GM12873 (cell line): ENCODE data around the gene MANSC1.

ENCODE experiments used
- TF ChIP-seq, protein P1 (sequence below): IDR thresholded peaks from 2 replicates; pipeline ENCODE4 v1.5.1; 2012; ENCODE audit warnings: low read depth, mild to moderate bottlenecking, moderate library complexity, low read length, control low read depth; ENCODE audit not compliant: insufficient read depth; ENCODE audit errors: missing control alignments

MANSC1 gene

DNA sequence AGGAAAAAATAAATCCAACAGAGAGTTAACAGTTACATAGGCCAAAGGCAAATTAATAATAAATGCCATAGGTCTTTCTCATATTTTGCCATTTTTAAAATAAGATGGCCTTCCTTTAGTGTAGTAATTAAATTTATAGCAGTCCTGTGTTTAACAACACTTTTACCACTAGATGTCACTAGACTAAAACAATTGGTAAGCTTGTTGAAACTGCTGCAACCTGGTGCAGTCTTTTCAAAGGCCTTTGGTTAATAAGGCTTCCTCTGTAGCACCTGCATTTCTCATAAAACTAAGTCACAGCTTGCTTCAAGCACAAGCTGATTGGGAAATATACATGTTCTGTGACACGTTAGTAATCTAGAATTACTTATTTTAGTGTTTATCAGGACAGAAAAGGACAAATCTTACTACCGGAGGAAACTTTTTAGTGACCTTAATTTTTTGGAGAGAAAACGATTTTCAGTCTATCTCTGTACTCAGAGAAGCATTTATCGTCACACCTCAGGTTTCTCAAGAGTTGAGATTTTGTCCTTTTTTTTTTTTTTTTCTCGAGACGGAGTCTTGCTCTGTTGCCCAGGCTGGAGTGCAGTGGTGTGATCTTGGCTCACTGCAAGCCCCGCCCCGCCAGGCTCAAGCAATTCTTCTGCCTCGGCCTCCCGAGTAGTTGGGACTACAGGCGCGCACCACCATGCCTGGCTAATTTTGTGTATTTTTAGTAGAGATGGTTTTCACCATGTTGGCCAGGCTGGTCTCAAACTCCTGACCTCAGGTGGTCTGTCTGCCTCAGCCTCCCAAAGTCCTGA, 26.8 kb upstream of the MANSC1 start:
- TF ChIP-seq, protein P1, sequence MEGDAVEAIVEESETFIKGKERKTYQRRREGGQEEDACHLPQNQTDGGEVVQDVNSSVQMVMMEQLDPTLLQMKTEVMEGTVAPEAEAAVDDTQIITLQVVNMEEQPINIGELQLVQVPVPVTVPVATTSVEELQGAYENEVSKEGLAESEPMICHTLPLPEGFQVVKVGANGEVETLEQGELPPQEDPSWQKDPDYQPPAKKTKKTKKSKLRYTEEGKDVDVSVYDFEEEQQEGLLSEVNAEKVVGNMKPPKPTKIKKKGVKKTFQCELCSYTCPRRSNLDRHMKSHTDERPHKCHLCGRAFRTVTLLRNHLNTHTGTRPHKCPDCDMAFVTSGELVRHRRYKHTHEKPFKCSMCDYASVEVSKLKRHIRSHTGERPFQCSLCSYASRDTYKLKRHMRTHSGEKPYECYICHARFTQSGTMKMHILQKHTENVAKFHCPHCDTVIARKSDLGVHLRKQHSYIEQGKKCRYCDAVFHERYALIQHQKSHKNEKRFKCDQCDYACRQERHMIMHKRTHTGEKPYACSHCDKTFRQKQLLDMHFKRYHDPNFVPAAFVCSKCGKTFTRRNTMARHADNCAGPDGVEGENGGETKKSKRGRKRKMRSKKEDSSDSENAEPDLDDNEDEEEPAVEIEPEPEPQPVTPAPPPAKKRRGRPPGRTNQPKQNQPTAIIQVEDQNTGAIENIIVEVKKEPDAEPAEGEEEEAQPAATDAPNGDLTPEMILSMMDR, result peak; percentile 55

DNA sequence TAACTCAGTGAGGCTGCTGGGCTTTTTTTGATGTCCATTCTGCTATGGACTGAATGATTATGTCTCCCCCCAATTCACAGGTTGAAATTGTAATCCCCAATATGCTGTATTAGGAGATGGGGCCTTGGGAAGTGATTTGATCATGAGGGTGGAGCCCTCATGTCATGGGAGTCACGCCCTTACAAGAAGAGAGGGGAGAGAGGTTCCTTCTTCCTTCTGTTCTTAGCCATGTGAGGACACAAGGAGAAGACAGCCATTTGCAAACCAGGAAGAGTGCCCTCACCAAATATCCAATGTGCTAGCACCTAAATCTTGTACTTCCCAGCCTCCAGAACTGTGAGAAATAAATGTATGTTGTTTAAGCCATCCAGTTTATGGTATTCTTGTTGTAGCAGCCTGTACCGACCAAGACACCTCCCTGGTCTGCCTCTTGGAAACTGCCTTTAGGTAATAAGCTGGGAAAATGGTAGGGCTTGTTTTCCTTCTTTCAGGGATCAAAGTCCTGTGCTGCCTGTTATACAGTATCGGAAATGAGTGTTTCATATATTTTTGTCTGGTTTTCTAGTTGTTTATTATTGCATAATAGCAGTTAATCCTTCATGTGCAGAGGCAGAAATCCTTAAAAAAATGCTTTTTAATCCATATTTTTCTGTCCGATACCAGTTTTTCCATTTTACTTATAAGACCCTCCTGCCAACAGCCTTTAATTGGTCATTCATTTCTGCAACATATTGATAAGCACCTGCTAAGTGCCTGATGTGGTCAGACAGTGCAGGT, 23.1 kb upstream of the MANSC1 start:
- TF ChIP-seq, protein P1, result no peak

DNA sequence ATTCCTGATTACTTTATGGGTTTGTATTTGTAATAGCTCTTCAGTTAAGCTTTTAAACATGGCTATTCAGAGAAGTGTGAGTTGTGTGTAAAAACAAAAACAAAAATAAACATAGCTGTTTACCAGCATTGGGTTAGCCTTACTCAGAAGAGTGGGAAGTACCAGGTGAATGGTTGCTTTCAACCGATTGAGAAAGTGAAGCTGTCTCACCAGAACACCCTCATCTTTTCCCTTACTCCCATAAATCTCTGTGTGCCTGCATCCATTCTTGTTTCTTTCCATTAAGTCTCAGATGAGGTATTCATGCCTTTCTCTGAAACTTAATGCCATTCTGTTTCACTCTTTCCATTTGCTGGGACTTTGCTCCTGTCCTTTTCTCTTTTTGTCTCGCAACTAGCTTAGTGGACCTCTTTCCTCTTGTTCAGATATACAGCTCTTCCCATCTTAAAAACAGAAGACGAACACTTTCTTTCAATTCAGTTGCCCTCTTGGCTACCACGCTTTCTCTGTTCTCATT, 17.5 kb upstream of the MANSC1 start:
- TF ChIP-seq, protein P1, result no peak

DNA sequence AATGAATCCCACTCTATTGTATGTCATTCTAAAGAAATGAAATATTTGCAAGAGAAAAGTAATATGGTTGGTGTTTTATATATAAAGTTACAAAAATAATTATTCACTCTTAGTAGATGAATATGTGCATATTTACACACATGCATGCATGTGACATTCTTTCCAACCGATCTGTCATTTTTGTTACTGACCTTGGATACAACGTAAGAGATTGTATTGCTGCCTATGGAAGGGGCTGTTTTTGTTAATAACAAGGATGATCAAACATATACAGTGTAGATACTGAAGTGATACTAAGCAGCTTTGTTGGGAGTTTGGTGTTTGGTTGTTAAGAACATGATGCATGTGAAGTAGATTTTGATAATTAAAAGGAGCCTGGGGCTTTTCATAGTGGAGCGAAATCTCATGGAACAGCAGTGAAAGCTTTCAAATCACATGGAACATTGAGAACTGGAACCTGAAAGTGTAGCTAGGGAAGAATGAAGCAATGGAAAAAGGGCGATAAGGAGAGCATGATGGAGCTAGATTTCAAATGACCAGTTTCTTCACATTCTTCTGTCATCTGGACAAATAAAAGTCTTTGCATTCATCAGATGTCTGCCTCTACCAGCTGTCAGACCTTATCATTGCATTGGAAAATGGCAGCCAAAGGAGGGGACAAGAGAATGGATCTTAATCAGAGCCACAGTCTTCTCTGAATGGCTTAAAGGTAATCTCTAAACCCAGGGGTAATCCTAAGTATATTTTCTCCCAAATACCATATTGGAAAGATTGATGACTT, 16.8 kb upstream of the MANSC1 start:
- TF ChIP-seq, protein P1, result no peak

DNA sequence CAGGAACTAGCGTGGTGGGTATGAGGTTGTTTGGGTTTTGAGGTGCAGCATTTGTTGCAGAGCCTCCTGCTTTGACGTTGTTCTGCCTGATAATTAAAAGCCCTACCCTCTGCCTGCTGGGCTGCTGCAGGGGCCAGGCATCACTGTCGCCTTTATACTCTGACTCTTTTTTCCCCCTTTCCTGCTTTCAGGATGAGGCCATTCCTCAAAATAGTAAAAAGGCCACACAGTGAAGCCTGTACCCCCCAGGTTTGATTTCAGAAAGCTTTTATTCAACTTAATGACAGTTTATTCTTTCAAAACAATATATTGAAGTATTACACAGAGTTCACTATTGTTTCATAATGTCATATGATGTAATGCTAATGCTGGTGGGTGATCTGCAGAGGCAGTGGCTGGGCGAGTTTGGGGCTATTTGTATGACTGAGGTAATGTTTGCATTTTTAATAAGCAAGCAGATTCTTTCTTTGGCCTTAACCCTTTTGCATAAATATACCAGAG, 15.9 kb upstream of the MANSC1 start:
- TF ChIP-seq, protein P1, result no peak

DNA sequence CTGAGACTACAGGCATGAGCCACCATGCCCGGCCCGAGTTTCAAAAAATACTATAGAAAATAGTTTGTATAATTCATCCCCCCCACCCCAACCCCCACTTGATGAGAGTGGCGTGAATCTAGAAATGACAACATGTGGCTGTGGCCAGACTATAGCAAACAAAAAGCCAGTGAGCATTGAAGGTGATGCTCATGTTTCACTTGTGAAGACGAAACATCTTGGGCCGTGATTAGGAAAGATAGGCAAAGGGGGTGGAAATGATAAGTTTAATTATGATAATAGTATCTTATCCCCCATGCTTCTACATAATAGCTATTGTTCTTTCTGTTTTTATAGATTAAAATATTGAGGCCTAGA, 15.4 kb upstream of the MANSC1 start:
- TF ChIP-seq, protein P1, result no peak
